Measurements from ENCODE around the gene CTNNA3. TPM values are rescaled to one million over a fixed set of nuclear protein-coding genes. Genes with fewer than 3 reads are reported as not detected.

The CTNNA3 gene
- total RNA-seq, 1 donor from 2014 or later, result not detected

- POLR2A ChIA-PET, result no interaction called here
- CTCF ChIA-PET, result no interaction called here
- H3K9me3 Mint-ChIP-seq, result no peaks in the 10 kb centered on the region
Measured at GRCh38 chr10:65931291-65932070, 1764.5 kb downstream of the CTNNA3 start.

GRCh38 chr10:65911151-65911835 is 1784.7 kb downstream of the CTNNA3 start:
- peaks cover 4% of the 10 kb centered on the region for H3K9me3 Mint-ChIP-seq
- ATAC-seq (ENCODE audit: low read depth) (no peak), DNase-seq (no peak)
- H3K27me3 Mint-ChIP-seq, result no peaks in the 10 kb centered on the region
- no peak overlapping the region for H3K4me3 Mint-ChIP-seq
- ChIA-PET CTCF (no interaction called here), POLR2A (no interaction called here)
- no peaks in the 10 kb centered on the region for H3K4me1 Mint-ChIP-seq
- intact Hi-C loops (cut with micrococcal nuclease), result no loop called here
- no peaks in the 10 kb centered on the region for H3K36me3 Mint-ChIP-seq (ENCODE audit: low read depth)
- no peak overlapping the region for H3K27ac Mint-ChIP-seq
- TF ChIP-seq CTCF (IDR thresholded peaks at IDR 0.05), result no peak

More at GRCh38 chr10:65931291-65932070, 1764.5 kb downstream of the CTNNA3 start:
- DNase-seq (no peak), ATAC-seq (ENCODE audit: low read depth) (no peak)
- intact Hi-C loops (cut with micrococcal nuclease), result no loop called here
- TF ChIP-seq CTCF (IDR thresholded peaks at IDR 0.05), result no peak
- H3K27ac Mint-ChIP-seq, result no peak overlapping the region
- no peak overlapping the region for H3K4me3 Mint-ChIP-seq
- no peaks in the 10 kb centered on the region for H3K4me1 Mint-ChIP-seq
- H3K27me3 Mint-ChIP-seq, result no peaks in the 10 kb centered on the region
- no peaks in the 10 kb centered on the region for H3K36me3 Mint-ChIP-seq (ENCODE audit: low read depth)

DNA sequence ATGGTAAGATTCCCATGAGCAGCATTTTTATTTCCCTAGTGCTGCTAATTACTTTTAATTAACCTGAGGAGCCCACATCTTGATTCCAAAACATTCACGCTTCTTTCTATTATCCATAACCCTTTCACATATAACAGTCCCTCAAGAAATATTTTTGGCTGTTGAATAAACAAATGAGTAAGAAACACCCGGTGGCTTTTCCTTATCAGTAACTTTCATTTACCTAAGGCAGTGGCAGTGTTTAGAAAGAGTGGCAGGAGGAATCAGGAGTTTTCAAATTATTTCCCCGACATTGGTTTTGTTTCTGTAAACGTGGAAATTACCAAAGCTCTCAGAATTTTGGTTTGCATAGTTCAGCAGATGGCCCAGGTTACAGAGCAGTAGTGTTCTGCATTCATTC is 1785.8 kb downstream of the CTNNA3 start:
- no peak for TF ChIP-seq CTCF (IDR thresholded peaks at IDR 0.05)
- H3K27ac Mint-ChIP-seq, result no peak overlapping the region
- no peak for ATAC-seq (ENCODE audit: low read depth)
- ChIA-PET POLR2A (no interaction called here), CTCF (no interaction called here)
- H3K9me3 Mint-ChIP-seq, result peaks cover under 1% of the 10 kb centered on the region
- H3K4me3 Mint-ChIP-seq, result no peak overlapping the region
- no peaks in the 10 kb centered on the region for H3K27me3 Mint-ChIP-seq
- H3K4me1 Mint-ChIP-seq, result no peaks in the 10 kb centered on the region
- H3K36me3 Mint-ChIP-seq (ENCODE audit: low read depth), result no peaks in the 10 kb centered on the region
- DNase-seq, result no peak
- intact Hi-C loops (cut with micrococcal nuclease), result no loop called here

- CTCF ChIA-PET, result no interaction called here
- no peak overlapping the region for H3K4me3 Mint-ChIP-seq
- DNase-seq, result no peak
- no peaks in the 10 kb centered on the region for H3K4me1 Mint-ChIP-seq
- ATAC-seq (ENCODE audit: low read depth), result no peak
- no peaks in the 10 kb centered on the region for H3K9me3 Mint-ChIP-seq
- POLR2A ChIA-PET, result no interaction called here
- TF ChIP-seq CTCF (IDR thresholded peaks at IDR 0.05), result no peak
- H3K36me3 Mint-ChIP-seq (ENCODE audit: low read depth), result no peaks in the 10 kb centered on the region
- H3K27ac Mint-ChIP-seq, result no peak overlapping the region
- intact Hi-C loops (cut with micrococcal nuclease), result no loop called here
- H3K27me3 Mint-ChIP-seq, result no peaks in the 10 kb centered on the region
Measured at GRCh38 chr10:65907199-65907712, 1788.7 kb downstream of the CTNNA3 start.

DNA sequence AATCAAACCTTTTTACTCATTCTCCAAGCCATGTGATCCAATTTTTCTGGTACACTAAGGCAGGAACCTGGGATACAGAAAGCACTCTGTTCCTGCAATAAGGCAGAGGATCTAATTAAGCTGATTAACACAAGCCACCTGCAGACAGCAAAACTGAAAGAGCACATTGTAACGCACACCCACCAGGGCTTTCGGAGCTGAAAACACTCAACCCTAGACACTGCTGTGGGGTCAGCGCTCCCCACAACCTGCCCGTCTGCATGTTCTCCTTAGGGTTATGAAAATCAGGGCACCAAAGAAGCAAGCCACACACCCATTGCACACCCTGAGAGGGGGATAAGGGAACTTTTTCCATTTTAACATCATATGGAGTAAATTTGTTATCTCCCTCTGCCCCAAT is 1792.4 kb downstream of the CTNNA3 start:
- POLR2A ChIA-PET, result no interaction called here

More for the DNA sequence above, 1792.4 kb downstream of the CTNNA3 start:
- Mint-ChIP-seq H3K4me1 (no peaks in the 10 kb centered on the region), H3K9me3 (peaks cover 3% of the 10 kb centered on the region), H3K36me3 (ENCODE audit: low read depth) (no peaks in the 10 kb centered on the region), H3K4me3 (no peak overlapping the region), H3K27me3 (no peaks in the 10 kb centered on the region), H3K27ac (no peak overlapping the region)
- DNase-seq (no peak), ATAC-seq (ENCODE audit: low read depth) (no peak)
- CTCF ChIA-PET, result no interaction called here
- TF ChIP-seq CTCF (IDR thresholded peaks at IDR 0.05), result no peak
- intact Hi-C loops (cut with micrococcal nuclease), result no loop called here

Measured in activated B cell treated with CpG ODN at 0.5 μM for 24 hours (primary cell).